DOHH2 (cell line): ENCODE results near the gene PHYKPL.

Experiments
- H3F3A ChIP-seq: fragments of 200-600 bp; sonication (generic), shearing (Covaris generic); 2 replicates; pipeline ENCODE4 v1.6.0; 2016; ENCODE audit warnings: antibody characterized with exemption, mild to moderate bottlenecking; ENCODE audit not compliant: control insufficient read depth, insufficient read depth
- H3K27ac ChIP-seq: fragments of 200-600 bp; sonication (generic); 2 replicates; pipeline ENCODE4 v1.5.1; 2014; ENCODE audit warnings: low read depth, mild to moderate bottlenecking, low read length, moderate library complexity
- H3K27me3 ChIP-seq: fragments of 200-600 bp; sonication (generic); 2 replicates; pipeline ENCODE4 v1.6.1; 2014; ENCODE audit warnings: mild to moderate bottlenecking, low read length, mixed read lengths; ENCODE audit not compliant: control insufficient read depth
- H3K36me3 ChIP-seq: fragments of 200-600 bp; sonication (generic); 2 replicates; pipeline ENCODE4 v1.6.1; 2014; ENCODE audit warnings: mild to moderate bottlenecking, low read length, moderate library complexity, mixed read lengths; ENCODE audit not compliant: control insufficient read depth
- H3K4me1 ChIP-seq: fragments of 200-600 bp; sonication (generic); 2 replicates; pipeline ENCODE4 v1.6.1; 2014; ENCODE audit warnings: mild to moderate bottlenecking, low read length, mixed read lengths; ENCODE audit not compliant: control insufficient read depth
- H3K4me2 ChIP-seq: fragments of 200-600 bp; sonication (generic); 2 replicates; pipeline ENCODE4 v1.6.0; 2014; ENCODE audit warnings: mild to moderate bottlenecking, low read length, moderate library complexity
- H3K4me3 ChIP-seq: fragments of 200-600 bp; sonication (generic); 2 replicates; pipeline ENCODE4 v1.5.1; 2014; ENCODE audit warnings: mild to moderate bottlenecking, low read length, mixed read lengths
- H3K79me2 ChIP-seq: fragments of 200-600 bp; sonication (generic); 2 replicates; pipeline ENCODE4 v1.6.1; 2014; ENCODE audit warnings: mild to moderate bottlenecking, low read length, mixed read lengths; ENCODE audit not compliant: control insufficient read depth
- H3K9me2 ChIP-seq: fragments of 200-600 bp; sonication (generic); replicated peaks from 2 replicates; pipeline ENCODE4 v1.6.1; 2014; ENCODE audit warnings: mild to moderate bottlenecking, low read length, mixed read lengths; ENCODE audit not compliant: control insufficient read depth
- H3K9me3 ChIP-seq: fragments of 200-600 bp; sonication (generic); 2 replicates; pipeline ENCODE4 v1.6.1; 2014; ENCODE audit warnings: antibody characterized with exemption, low read length, mixed read lengths; ENCODE audit not compliant: control insufficient read depth, insufficient read depth
- H4K20me1 ChIP-seq: fragments of 200-600 bp; sonication (generic); 2 replicates; pipeline ENCODE4 v1.6.0; 2014; ENCODE audit warnings: low read depth, mild to moderate bottlenecking, antibody characterized with exemption, low read length, moderate library complexity; ENCODE audit not compliant: control insufficient read depth, insufficient read depth
- CTCF ChIP-seq: fragments of 200-600 bp; sonication (generic); IDR thresholded peaks from one replicate; pipeline ENCODE4 v1.5.1; 2014; ENCODE audit warnings: antibody characterized with exemption, mild to moderate bottlenecking, low read depth, low read length; ENCODE audit not compliant: poor library complexity, severe bottlenecking
- EZH2phosphoT487 ChIP-seq: fragments of 200-600 bp; sonication (generic); IDR thresholded peaks from 2 replicates; pipeline ENCODE4 v1.6.1; 2017; ENCODE audit warnings: borderline replicate concordance, mild to moderate bottlenecking, antibody characterized with exemption, low read length, moderate library complexity, mixed read lengths

The PHYKPL gene

DNA sequence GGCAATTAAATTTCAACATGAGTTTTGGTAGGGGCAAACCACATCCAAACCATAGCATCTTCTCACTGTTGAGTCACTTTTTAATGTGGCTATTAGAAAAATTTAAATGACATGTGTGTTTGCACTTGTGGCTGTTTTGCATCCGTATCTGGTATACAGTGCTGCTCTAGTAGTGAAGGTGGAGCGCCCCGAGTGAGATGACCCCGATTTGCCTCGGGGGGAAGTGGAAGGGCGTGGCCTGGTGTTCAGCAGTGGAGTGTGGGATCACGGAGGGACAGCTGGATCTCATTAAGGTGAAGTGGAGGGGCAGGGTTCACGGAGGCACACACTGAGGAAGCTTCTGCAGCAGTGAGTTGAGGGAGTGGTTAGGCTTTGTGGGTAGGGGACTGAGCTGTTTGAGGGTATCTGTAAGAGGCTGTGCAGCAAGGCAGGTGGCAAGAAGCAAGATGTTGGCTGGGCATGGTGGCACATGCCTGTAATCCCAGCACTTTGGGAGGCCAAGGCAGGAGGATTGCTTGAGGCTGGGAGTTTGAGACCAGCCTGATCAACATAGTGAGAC lies 39.3 kb downstream of the PHYKPL start:
- peaks cover 4% of the 10 kb centered on the region; the same call in 1 of the 2 replicates for H3K4me1 ChIP-seq
- no peaks in the 10 kb centered on the region for H4K20me1 ChIP-seq
- no peaks in the 10 kb centered on the region for H3K36me3 ChIP-seq
- H3K27ac ChIP-seq: no peak overlapping the region
- no peak overlapping the region for H3K4me3 ChIP-seq
- no peaks in the 10 kb centered on the region for H3F3A ChIP-seq
- H3K27me3 ChIP-seq: peaks cover 31% of the 10 kb centered on the region
- TF ChIP-seq EZH2phosphoT487 (no peak), CTCF (no peak)
- no peaks in the 10 kb centered on the region for H3K79me2 ChIP-seq
- no peak overlapping the region for H3K4me2 ChIP-seq
- H3K9me2 ChIP-seq: no peaks in the 10 kb centered on the region
- no peaks in the 10 kb centered on the region for H3K9me3 ChIP-seq

DNA sequence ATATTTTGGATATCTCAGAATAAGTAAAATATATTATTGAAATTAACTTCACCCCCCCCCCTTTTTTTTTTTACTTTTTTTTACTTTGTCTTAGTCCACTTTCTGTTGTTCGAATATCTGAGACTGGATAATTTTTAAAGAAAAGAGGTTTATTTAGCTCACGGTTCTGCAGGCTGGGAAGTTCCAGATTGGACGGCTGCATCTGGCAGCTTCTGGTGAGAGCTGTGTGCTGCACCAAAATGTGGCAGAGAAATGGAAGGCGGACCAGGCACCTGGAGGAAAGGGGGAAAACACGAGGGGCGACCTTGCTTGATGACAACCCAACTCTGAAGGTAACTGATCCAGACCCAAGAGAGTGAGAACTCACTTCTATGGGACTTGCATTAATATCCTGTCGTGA lies 39.8 kb downstream of the PHYKPL start:
- no peaks in the 10 kb centered on the region for H3K36me3 ChIP-seq
- H3K79me2 ChIP-seq: no peaks in the 10 kb centered on the region
- H3F3A ChIP-seq: no peaks in the 10 kb centered on the region
- no peak overlapping the region for H3K4me2 ChIP-seq
- H3K4me1 ChIP-seq: peaks cover 4% of the 10 kb centered on the region; the same call in 1 of the 2 replicates
- H4K20me1 ChIP-seq: no peaks in the 10 kb centered on the region
- H3K9me3 ChIP-seq: no peaks in the 10 kb centered on the region
- TF ChIP-seq EZH2phosphoT487: no peak
- no peak for TF ChIP-seq CTCF
- H3K27me3 ChIP-seq: peaks cover 31% of the 10 kb centered on the region
- H3K27ac ChIP-seq: no peak overlapping the region
- H3K9me2 ChIP-seq: no peaks in the 10 kb centered on the region
- H3K4me3 ChIP-seq: no peak overlapping the region

GRCh38 chr5:178192244-178192643 lies 40.4 kb downstream of the PHYKPL start:
- H3K4me1 ChIP-seq: peaks cover 4% of the 10 kb centered on the region; the same call in 1 of the 2 replicates
- H3K4me3 ChIP-seq: no peak overlapping the region
- H3K27ac ChIP-seq: no peak overlapping the region
- no peaks in the 10 kb centered on the region for H3F3A ChIP-seq
- H3K27me3 ChIP-seq: peaks cover 31% of the 10 kb centered on the region
- H4K20me1 ChIP-seq: no peaks in the 10 kb centered on the region
- H3K9me2 ChIP-seq: no peaks in the 10 kb centered on the region
- no peak for TF ChIP-seq EZH2phosphoT487
- no peak for TF ChIP-seq CTCF
- no peaks in the 10 kb centered on the region for H3K36me3 ChIP-seq
- no peaks in the 10 kb centered on the region for H3K79me2 ChIP-seq
- no peaks in the 10 kb centered on the region for H3K9me3 ChIP-seq
- H3K4me2 ChIP-seq: no peak overlapping the region
